CD14-positive monocyte (primary cell): ENCODE data around the gene CACNG3. TPM values are rescaled to one million over a fixed set of nuclear protein-coding genes. Genes with fewer than 3 reads are reported as not detected.

Experiments used
- DNase-seq, 3 donors: peaks; one replicate each; pipeline ENCODE4 v3.0.0-alpha.2; 2011 to 2022
- H2AFZ ChIP-seq: 2 replicates; pipeline ENCODE4 v1.6.0; 2012; ENCODE audit warnings: mild to moderate bottlenecking, low read depth, low read length, inconsistent platforms; ENCODE audit not compliant: insufficient read depth, poor library complexity, severe bottlenecking
- H3K27ac ChIP-seq, 2 donors: 1 replicate in 1 of 2; 2 replicates in 1 of 2; pipeline ENCODE4 v1.5.1; 2012 to 2013; ENCODE audit warnings: low read length in 2 of 2, control low read depth in 1 of 2, inconsistent platforms in 1 of 2, low read depth in 1 of 2, mild to moderate bottlenecking in 1 of 2
- H3K27me3 ChIP-seq, 2 donors: one replicate each; pipeline versions ENCODE4 v1.6.0 to v1.6.1; 2011 to 2013; ENCODE audit warnings: low read length in 2 of 2; ENCODE audit not compliant: control insufficient read depth in 2 of 2, insufficient read depth in 2 of 2
- H3K36me3 ChIP-seq, 2 donors: replicated peaks in 1 of 2; 1 replicate in 1 of 2; 2 replicates in 1 of 2; pipeline versions ENCODE4 v1.5.1 to v1.6.1; 2012 to 2013; ENCODE audit warnings: low read length in 2 of 2, control low read depth in 1 of 2, inconsistent platforms in 1 of 2, mild to moderate bottlenecking in 1 of 2; ENCODE audit not compliant: insufficient read depth in 2 of 2, control insufficient read depth in 1 of 2
- H3K4me1 ChIP-seq, 2 donors: 1 replicate in 1 of 2; 2 replicates in 1 of 2; pipeline versions ENCODE4 v1.5.1 to v1.6.1; 2012 to 2013; ENCODE audit warnings: low read length in 2 of 2, control low read depth in 1 of 2, inconsistent platforms in 1 of 2, mild to moderate bottlenecking in 1 of 2, moderate library complexity in 1 of 2; ENCODE audit not compliant: insufficient read depth in 2 of 2, control insufficient read depth in 1 of 2
- H3K4me2 ChIP-seq: replicated peaks from 2 replicates; pipeline ENCODE3; 2012; ENCODE audit warnings: low read length, moderate library complexity, mild to moderate bottlenecking; ENCODE audit not compliant: poor library complexity, severe bottlenecking; ENCODE audit errors: extremely low read depth
- H3K4me3 ChIP-seq, 3 experiments: fragments of 200-600 bp in 1 of 3; sonication (generic) in 1 of 3; replicated peaks in 1 of 3; 1 replicate in 2 of 3; 2 replicates in 1 of 3; pipeline ENCODE4 v1.5.1; 2011 to 2013; ENCODE audit warnings: low read length in 3 of 3, mild to moderate bottlenecking in 3 of 3, control low read depth in 2 of 3, low read depth in 2 of 3, inconsistent platforms in 1 of 3, moderate library complexity in 1 of 3
- H3K79me2 ChIP-seq: 2 replicates; pipeline ENCODE4 v1.6.0; 2012; ENCODE audit warnings: mild to moderate bottlenecking, control low read depth, inconsistent platforms, low read length, moderate library complexity; ENCODE audit not compliant: insufficient read depth
- H3K9ac ChIP-seq: 2 replicates; pipeline ENCODE4 v1.6.0; 2017; ENCODE audit warnings: low read length, mild to moderate bottlenecking; ENCODE audit not compliant: insufficient read depth, poor library complexity, severe bottlenecking
- H3K9me3 ChIP-seq, 2 donors: replicated peaks in 1 of 2; 1 replicate in 1 of 2; 2 replicates in 1 of 2; pipeline versions ENCODE4 v1.5.1 to v1.6.1; 2012 to 2013; ENCODE audit warnings: low read length in 2 of 2, control low read depth in 1 of 2; ENCODE audit not compliant: control insufficient read depth in 1 of 2, insufficient read depth in 1 of 2
- H4K20me1 ChIP-seq: 2 replicates; pipeline ENCODE4 v1.6.0; 2012; ENCODE audit warnings: mild to moderate bottlenecking, low read length, control low read depth, moderate library complexity; ENCODE audit not compliant: insufficient read depth
- H3K27ac Mint-ChIP-seq, 7 donors: one replicate each; pipeline ENCODE4 v1.8.0; 2020; ENCODE audit warnings: mild to moderate bottlenecking in 7 of 7, mixed read lengths in 7 of 7, moderate library complexity in 6 of 7, inconsistent platforms in 2 of 7
- H3K27me3 Mint-ChIP-seq, 3 donors: one replicate each; pipeline ENCODE4 v1.8.0; 2021 to 2022; ENCODE audit warnings: low read depth in 3 of 3, mild to moderate bottlenecking in 3 of 3, mixed read lengths in 3 of 3, moderate library complexity in 3 of 3, inconsistent platforms in 1 of 3
- H3K36me3 Mint-ChIP-seq, 2 donors: one replicate each; pipeline ENCODE4 v1.8.0; 2020; ENCODE audit warnings: mixed read lengths in 2 of 2, inconsistent platforms in 1 of 2, mild to moderate bottlenecking in 1 of 2
- H3K4me1 Mint-ChIP-seq: one replicate; pipeline ENCODE4 v1.8.0; 2020; ENCODE audit warnings: mild to moderate bottlenecking, mixed read lengths
- H3K4me3 Mint-ChIP-seq, 2 donors: one replicate each; pipeline ENCODE4 v1.8.0; 2020; ENCODE audit warnings: mild to moderate bottlenecking in 2 of 2, mixed read lengths in 2 of 2, moderate library complexity in 1 of 2
- H3K9me3 Mint-ChIP-seq, 7 donors: one replicate each; pipeline ENCODE4 v1.8.0; 2020 to 2022; ENCODE audit warnings: mixed read lengths in 7 of 7, mild to moderate bottlenecking in 6 of 7, moderate library complexity in 6 of 7, inconsistent platforms in 2 of 7
- CTCF ChIP-seq: fragments of 200-600 bp; IDR thresholded peaks from one replicate; pipeline ENCODE4 v1.8.0; 2022; ENCODE audit warnings: antibody characterized with exemption, mild to moderate bottlenecking
- WGBS: methylation state at CpG from one replicate; pipeline ENCODE4 v1.1.5; 2013; ENCODE audit warnings: missing lambda C conversion rate; ENCODE audit not compliant: insufficient coverage; 5-methylcytosine and 5-hydroxymethylcytosine counted together
- intact Hi-C, 2 donors: fragments of 100-400 bp; cut with micrococcal nuclease; formaldehyde crosslinking; loops; one replicate each; pipeline versions ENCODE4 v1.15.0 to v1.15.1; 2023
- polyA plus RNA-seq, 3 donors: library from polyadenylated mRNA; depleted of rRNA in 1 of 3; unstranded in 2 of 3; stranded (reverse) in 1 of 3; fragments of 300-500 nt in 2 of 3; fragments of >200 nt in 1 of 3; fragmentation: Illumina TruSeq in 2 of 3; gene quantifications; 1 replicate in 2 of 3; 2 replicates in 1 of 3; pipeline ENCODE4 v1.2.3, GENCODE V29; 2012 to 2021

The CACNG3 gene
- polyA plus RNA-seq, 3 donors: not detected

GRCh38 chr16:24364596-24364995 lies 108.5 kb downstream of the CACNG3 start:
- no peaks in the 10 kb centered on the region for H4K20me1 ChIP-seq
- H3K4me1 Mint-ChIP-seq: no peaks in the 10 kb centered on the region
- no peaks in the 10 kb centered on the region for H3K36me3 Mint-ChIP-seq
- H3K27ac Mint-ChIP-seq: no peak overlapping the region
- H3K79me2 ChIP-seq: no peaks in the 10 kb centered on the region
- no peaks in the 10 kb centered on the region for H3K36me3 ChIP-seq
- H3K9me3 Mint-ChIP-seq: peaks cover 0 to 2% (median 0%) of the 10 kb centered on the region in 7 donors
- no peak for TF ChIP-seq CTCF
- H3K4me3 ChIP-seq: no peak overlapping the region
- no peaks in the 10 kb centered on the region for H3K4me1 ChIP-seq
- no peak overlapping the region for H3K4me2 ChIP-seq
- H2AFZ ChIP-seq: no peak overlapping the region
- H3K27me3 Mint-ChIP-seq: peaks cover 3 to 13% (median 5%) of the 10 kb centered on the region in 3 donors
- H3K9me3 ChIP-seq: no peaks in the 10 kb centered on the region
- H3K27me3 ChIP-seq: no peaks in the 10 kb centered on the region
- H3K4me3 Mint-ChIP-seq: no peak overlapping the region
- H3K9ac ChIP-seq: no peak overlapping the region
- intact Hi-C loops: no loop called here
- DNase-seq: no peak
- WGBS: no CpG with 5 or more reads among the region's 7 CpGs
- H3K27ac ChIP-seq: no peak overlapping the region

- Mint-ChIP-seq H3K27ac (no peak overlapping the region), H3K36me3 (no peaks in the 10 kb centered on the region), H3K9me3 (peaks cover 1 to 7% (median 5%) of the 10 kb centered on the region in 7 donors), H3K4me1 (no peaks in the 10 kb centered on the region), H3K4me3 (no peak overlapping the region), H3K27me3 (peaks cover 0 to 9% (median 5%) of the 10 kb centered on the region in 3 donors)
- Histone ChIP-seq H3K36me3 (no peaks in the 10 kb centered on the region), H3K4me2 (no peak overlapping the region), H3K27ac (no peak overlapping the region), H3K4me1 (no peaks in the 10 kb centered on the region), H3K27me3 (no peaks in the 10 kb centered on the region), H3K9me3 (no peaks in the 10 kb centered on the region), H3K9ac (no peak overlapping the region), H2AFZ (no peak overlapping the region), H3K4me3 (no peak overlapping the region), H4K20me1 (no peaks in the 10 kb centered on the region), H3K79me2 (no peaks in the 10 kb centered on the region)
- TF ChIP-seq CTCF: no peak
- no peak for DNase-seq
- no CpG with 5 or more reads among the region's 5 CpGs for WGBS
- intact Hi-C loops: no loop called here
These were observed 111.1 kb downstream of the CACNG3 start for GRCh38 chr16:24367186-24367710.
